Esophagus muscularis mucosa (tissue), 4 donors: ENCODE results near the gene GMPR. TPM values are rescaled to one million over a fixed set of nuclear protein-coding genes. Genes with fewer than 3 reads are reported as not detected.

Experiments used
- DNase-seq: peaks from one replicate; pipeline ENCODE4 v3.0.0-alpha.2; 2017; ENCODE audit errors: extremely low spot score
- H3K27ac ChIP-seq, 4 donors: fragments of 200-600 bp; sonication (generic); replicated peaks in 1 of 4; 1 replicate in 3 of 4; 2 replicates in 1 of 4; pipeline ENCODE4 v1.5.1; 2016 to 2019; ENCODE audit warnings: mild to moderate bottlenecking in 1 of 4
- H3K27me3 ChIP-seq, 4 donors: fragments of 200-600 bp; sonication (generic); one replicate each; pipeline versions ENCODE4 v1.5.1 to v1.6.0; 2016 to 2019
- H3K36me3 ChIP-seq, 4 donors: fragments of 200-600 bp; sonication (generic); one replicate each; pipeline ENCODE4 v1.5.1; 2016 to 2019
- H3K4me1 ChIP-seq, 4 donors: fragments of 200-600 bp; sonication (generic); one replicate each; pipeline ENCODE4 v1.5.1; 2016 to 2019
- H3K4me3 ChIP-seq, 4 donors: fragments of 200-600 bp; sonication (generic); 1 replicate in 2 of 4; 2 replicates in 2 of 4; pipeline ENCODE4 v1.5.1; 2016 to 2019; ENCODE audit warnings: mild to moderate bottlenecking in 4 of 4, moderate library complexity in 1 of 4
- H3K9me3 ChIP-seq, 4 donors: fragments of 200-600 bp; sonication (generic); 1 replicate in 3 of 4; 2 replicates in 1 of 4; pipeline ENCODE4 v1.5.1; 2016 to 2019
- EP300 ChIP-seq: sonication (generic); formaldehyde crosslinking; IDR thresholded peaks from one replicate; pipeline ENCODE4 v1.6.1; 2017; ENCODE audit warnings: antibody characterized with exemption
- POLR2A ChIP-seq: fragments of 450-650 bp; IDR thresholded peaks from one replicate; pipeline ENCODE4 v1.6.1; 2017; ENCODE audit warnings: antibody characterized with exemption, moderate library complexity, mild to moderate bottlenecking, low read depth
- POLR2AphosphoS5 ChIP-seq, 2 donors: sonication (generic); formaldehyde crosslinking; IDR thresholded peaks; one replicate each; pipeline ENCODE4 v1.6.1; 2017; ENCODE audit warnings: antibody characterized with exemption in 2 of 2
- WGBS: methylation state at CpG from one replicate; pipeline ENCODE4 v1.1.5; 2018; 5-methylcytosine and 5-hydroxymethylcytosine counted together
- intact Hi-C: fragments of 100-400 bp; cut with DNase I; formaldehyde crosslinking; loops from one replicate; pipeline ENCODE4 v1.15.1; 2023
- total RNA-seq, 4 donors: library from RNA; depleted of rRNA; stranded (reverse); fragments of >200 nt; gene quantifications; one replicate each; pipeline versions ENCODE4 v1.1.0 to v1.2.1, GENCODE V29; 2016
- TF ChIP-seq, protein P1 (sequence below), 3 experiments: fragments of 200-600 bp in 2 of 3; fragments of 450-650 bp in 1 of 3; sonication (generic) in 2 of 3; IDR thresholded peaks; one replicate each; pipeline ENCODE4 v1.5.1; 2017 to 2019; ENCODE audit warnings: antibody characterized with exemption in 3 of 3, mild to moderate bottlenecking in 2 of 3, moderate library complexity in 1 of 3

The GMPR gene
- total RNA-seq, 4 donors from 2014 or later = 32.8 to 69.7 (median 52.0) TPM

DNA sequence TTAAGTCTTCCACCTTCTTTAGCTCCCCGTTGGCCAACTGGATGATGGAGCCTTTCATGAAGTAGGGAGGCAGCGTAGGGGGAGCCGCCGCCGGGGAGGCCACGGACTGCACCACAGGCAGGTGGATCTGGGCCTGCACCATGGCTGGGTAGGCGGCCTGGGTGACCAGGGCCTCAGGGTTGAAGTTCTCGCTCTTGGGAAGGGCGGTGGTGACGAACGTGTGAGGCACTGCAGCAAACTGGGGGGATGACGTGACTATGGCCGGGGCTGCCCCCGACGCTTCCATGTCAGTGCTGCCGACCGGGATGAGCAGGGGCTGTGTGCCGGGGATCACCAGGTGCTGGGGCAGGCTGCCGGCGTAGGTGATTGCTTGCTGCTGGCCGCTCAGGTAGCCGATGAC, 88.1 kb downstream of the GMPR start:
- no peak overlapping the region for H3K4me3 ChIP-seq
- no peaks in the 10 kb centered on the region for H3K9me3 ChIP-seq
- H3K4me1 ChIP-seq = peaks cover 20 to 41% (median 36%) of the 10 kb centered on the region in 4 donors
- TF ChIP-seq POLR2AphosphoS5 (IDR thresholded peaks at IDR 0.05) (no peak), EP300 (no peak), POLR2A (no peak)
- TF ChIP-seq, protein P1, sequence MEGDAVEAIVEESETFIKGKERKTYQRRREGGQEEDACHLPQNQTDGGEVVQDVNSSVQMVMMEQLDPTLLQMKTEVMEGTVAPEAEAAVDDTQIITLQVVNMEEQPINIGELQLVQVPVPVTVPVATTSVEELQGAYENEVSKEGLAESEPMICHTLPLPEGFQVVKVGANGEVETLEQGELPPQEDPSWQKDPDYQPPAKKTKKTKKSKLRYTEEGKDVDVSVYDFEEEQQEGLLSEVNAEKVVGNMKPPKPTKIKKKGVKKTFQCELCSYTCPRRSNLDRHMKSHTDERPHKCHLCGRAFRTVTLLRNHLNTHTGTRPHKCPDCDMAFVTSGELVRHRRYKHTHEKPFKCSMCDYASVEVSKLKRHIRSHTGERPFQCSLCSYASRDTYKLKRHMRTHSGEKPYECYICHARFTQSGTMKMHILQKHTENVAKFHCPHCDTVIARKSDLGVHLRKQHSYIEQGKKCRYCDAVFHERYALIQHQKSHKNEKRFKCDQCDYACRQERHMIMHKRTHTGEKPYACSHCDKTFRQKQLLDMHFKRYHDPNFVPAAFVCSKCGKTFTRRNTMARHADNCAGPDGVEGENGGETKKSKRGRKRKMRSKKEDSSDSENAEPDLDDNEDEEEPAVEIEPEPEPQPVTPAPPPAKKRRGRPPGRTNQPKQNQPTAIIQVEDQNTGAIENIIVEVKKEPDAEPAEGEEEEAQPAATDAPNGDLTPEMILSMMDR (IDR thresholded peaks at IDR 0.05) = no peak
- peaks cover 11 to 29% (median 24%) of the 10 kb centered on the region in 4 donors for H3K36me3 ChIP-seq
- intact Hi-C loops = no loop called here
- H3K27me3 ChIP-seq = no peaks in the 10 kb centered on the region
- no peak overlapping the region for H3K27ac ChIP-seq
- 99% methylated on average over 19 of the region's 22 CpGs for WGBS
- DNase-seq = no peak

DNA sequence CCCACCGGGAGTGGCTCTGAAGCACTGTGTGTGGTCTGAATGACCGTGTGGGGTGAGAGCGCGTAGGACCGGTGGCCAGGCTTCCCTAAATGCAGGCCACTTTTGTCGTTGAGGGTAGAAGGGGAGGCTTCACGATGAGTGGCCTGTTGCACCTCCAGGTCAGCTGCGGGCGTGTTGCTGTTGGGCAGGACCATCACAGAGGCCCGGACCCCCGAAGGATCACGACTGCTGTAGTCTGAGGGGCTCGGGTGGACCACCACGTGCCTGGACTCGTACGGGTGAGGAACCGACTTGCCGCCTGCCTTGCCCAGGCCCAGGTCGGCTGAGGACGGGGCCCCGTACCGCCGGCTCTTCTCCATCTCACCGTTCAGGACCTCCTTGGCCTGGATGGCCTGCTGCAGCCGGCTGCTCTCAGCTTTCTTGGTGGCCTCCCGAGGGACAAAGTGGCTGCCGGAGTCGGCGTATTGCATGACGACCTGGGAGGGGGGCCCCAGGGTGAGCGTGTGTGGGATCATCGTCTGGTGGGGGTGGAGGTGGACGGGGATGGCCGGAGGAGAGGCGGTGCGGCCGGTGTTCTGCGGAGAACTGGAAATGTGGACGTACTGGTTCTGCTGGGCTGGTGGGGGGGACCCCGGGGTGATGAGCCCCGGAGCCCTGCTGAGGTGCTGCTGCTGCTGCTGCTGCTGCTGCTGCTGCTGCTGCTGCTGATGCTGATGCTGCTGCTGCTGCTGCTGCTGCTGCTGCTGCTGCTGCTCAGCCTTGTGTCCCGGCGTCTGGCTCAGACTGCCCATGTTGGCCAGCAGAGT, 88.8 kb downstream of the GMPR start:
- WGBS = 92% methylated on average over 20 of the region's 43 CpGs
- Histone ChIP-seq H3K9me3 (no peaks in the 10 kb centered on the region), H3K4me3 (no peak overlapping the region), H3K27ac (no peak overlapping the region), H3K27me3 (no peaks in the 10 kb centered on the region), H3K4me1 (peaks cover 20 to 41% (median 37%) of the 10 kb centered on the region in 4 donors), H3K36me3 (peaks cover 11 to 29% (median 24%) of the 10 kb centered on the region in 4 donors)
- intact Hi-C loops = no loop called here
- no peak for TF ChIP-seq EP300
- TF ChIP-seq POLR2A = no peak
- TF ChIP-seq POLR2AphosphoS5 (IDR thresholded peaks at IDR 0.05) = no peak
- TF ChIP-seq, protein P1 (IDR thresholded peaks at IDR 0.05) = no peak
- DNase-seq = no peak

DNA sequence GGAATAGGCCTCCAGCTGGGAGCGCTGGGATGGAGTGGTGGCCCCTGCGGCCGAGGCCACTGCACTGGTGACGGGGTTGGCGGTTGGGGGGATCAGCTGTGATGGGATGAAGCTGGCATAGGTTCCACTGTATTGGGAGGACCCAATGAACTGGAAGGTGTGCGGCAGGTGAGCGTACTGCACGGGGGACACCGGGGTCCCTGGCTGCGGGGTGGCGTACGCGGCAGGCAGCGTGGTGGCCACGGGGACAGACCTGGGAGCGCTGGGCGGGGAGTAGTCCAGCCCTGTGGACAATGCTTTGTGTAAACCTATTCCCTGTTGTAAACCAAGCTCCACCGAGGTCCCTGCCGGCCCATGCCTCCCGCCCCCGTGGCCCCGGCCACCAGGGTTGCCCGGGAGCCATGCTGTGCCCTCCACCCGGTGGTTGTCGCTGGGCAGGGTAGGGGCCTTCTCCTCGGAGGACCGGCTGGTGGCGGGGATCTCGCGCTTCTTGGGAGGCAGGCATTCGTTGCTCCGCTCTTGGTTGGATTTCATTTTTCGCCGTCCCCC, 89.5 kb downstream of the GMPR start:
- H3K4me3 ChIP-seq = no peak overlapping the region
- peaks cover 22 to 41% (median 37%) of the 10 kb centered on the region in 4 donors for H3K4me1 ChIP-seq
- H3K27me3 ChIP-seq = no peaks in the 10 kb centered on the region
- intact Hi-C loops = no loop called here
- DNase-seq = no peak
- peaks cover 11 to 29% (median 24%) of the 10 kb centered on the region in 4 donors for H3K36me3 ChIP-seq
- 97% methylated on average over 26 of the region's 34 CpGs for WGBS
- TF ChIP-seq, protein P1 (IDR thresholded peaks at IDR 0.05) = no peak
- TF ChIP-seq POLR2A = no peak
- TF ChIP-seq EP300 = no peak
- no peak for TF ChIP-seq POLR2AphosphoS5 (IDR thresholded peaks at IDR 0.05)
- H3K27ac ChIP-seq = no peak overlapping the region
- no peaks in the 10 kb centered on the region for H3K9me3 ChIP-seq

DNA sequence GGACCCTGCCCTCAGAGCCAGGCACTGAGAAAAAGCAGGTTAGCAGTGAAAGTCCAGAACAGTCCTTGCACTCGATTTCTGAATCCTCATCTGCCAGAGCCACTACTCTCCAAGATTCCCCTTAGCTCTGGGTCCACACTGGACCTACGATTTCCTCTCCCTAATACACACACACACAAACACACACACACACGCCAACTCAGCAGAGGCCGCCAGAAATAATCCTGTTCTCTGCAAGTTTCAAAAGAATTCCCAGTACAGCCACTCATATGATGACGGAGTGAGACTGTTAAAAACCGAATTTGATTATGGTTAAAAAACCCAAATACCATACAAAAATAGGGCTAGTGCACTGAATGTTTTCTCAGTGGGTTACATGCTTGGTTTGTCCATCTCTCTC, 90.8 kb downstream of the GMPR start:
- no peak for DNase-seq
- TF ChIP-seq, protein P1 (IDR thresholded peaks at IDR 0.05) = no peak
- TF ChIP-seq EP300 = no peak
- no peak for TF ChIP-seq POLR2A
- TF ChIP-seq POLR2AphosphoS5 (IDR thresholded peaks at IDR 0.05) = no peak
- H3K36me3 ChIP-seq = peaks cover 11 to 29% (median 24%) of the 10 kb centered on the region in 4 donors
- H3K4me3 ChIP-seq = no peak overlapping the region
- intact Hi-C loops = no loop called here
- H3K27ac ChIP-seq = no peak overlapping the region
- WGBS = 88% methylated on average over 6 of the region's 6 CpGs
- H3K4me1 ChIP-seq = peaks cover 23 to 37% (median 32%) of the 10 kb centered on the region in 4 donors
- no peaks in the 10 kb centered on the region for H3K9me3 ChIP-seq
- no peaks in the 10 kb centered on the region for H3K27me3 ChIP-seq
